CD4-positive, alpha-beta T cell treated with Interferon alpha-2 for 1 hour (primary cell): ENCODE data around the gene SLC9C1.

Experiments
- DNase-seq, 2 donors: peaks; one replicate each; pipeline ENCODE4 v3.0.0-alpha.2; 2020 to 2022

SLC9C1 gene

GRCh38 chr3:112129925-112130637, 163.9 kb downstream of the SLC9C1 start:
- DNase-seq, result no peak

- peak; percentile 81 to 85 for DNase-seq
Measured at GRCh38 chr3:112128843-112129727, 164.9 kb downstream of the SLC9C1 start.

GRCh38 chr3:112127522-112128494, 166.2 kb downstream of the SLC9C1 start:
- DNase-seq, result peak in 1 of 2 donors; percentile 41

- DNase-seq, result peak in 1 of 2 donors; percentile 45
Measured at GRCh38 chr3:112126511-112126911, 167.5 kb downstream of the SLC9C1 start.

- no peak for DNase-seq
Measured at GRCh38 chr3:112124907-112125607, 169.0 kb downstream of the SLC9C1 start.

- no peak for DNase-seq
Measured at GRCh38 chr3:112123548-112123947, 170.5 kb downstream of the SLC9C1 start.

- DNase-seq, result no peak
Measured at GRCh38 chr3:112122870-112123269, 171.1 kb downstream of the SLC9C1 start.

- no peak for DNase-seq
Measured at GRCh38 chr3:112121577-112122547, 172.2 kb downstream of the SLC9C1 start.

- peak in 1 of 2 donors; percentile 40 for DNase-seq
Measured at GRCh38 chr3:112119962-112120836, 173.8 kb downstream of the SLC9C1 start.

- DNase-seq, result peak in 1 of 2 donors; percentile 32
Measured at GRCh38 chr3:112117841-112118571, 176.0 kb downstream of the SLC9C1 start.

GRCh38 chr3:112117415-112117814, 176.6 kb downstream of the SLC9C1 start:
- DNase-seq, result no peak

- DNase-seq, result no peak
Measured at GRCh38 chr3:112116748-112117186, 177.2 kb downstream of the SLC9C1 start.

- no peak for DNase-seq
Measured at GRCh38 chr3:112115806-112116383, 178.1 kb downstream of the SLC9C1 start.

- DNase-seq, result no peak
Measured at GRCh38 chr3:112115161-112115739, 178.8 kb downstream of the SLC9C1 start.

- DNase-seq, result no peak
Measured at GRCh38 chr3:112114576-112115160, 179.3 kb downstream of the SLC9C1 start.

- peak; percentile 73 to 82 for DNase-seq
Measured at GRCh38 chr3:112111785-112112402, 182.1 kb downstream of the SLC9C1 start.

GRCh38 chr3:112109322-112109721, 184.7 kb downstream of the SLC9C1 start:
- no peak for DNase-seq
